Endothelial cell of umbilical vein (primary cell): ENCODE data around the gene OGG1.

Source experiments
- CTCF ChIP-seq, 2 donors: IDR thresholded peaks; 1 replicate in 1 of 2; 2 replicates in 1 of 2; pipeline ENCODE4 v1.5.1; 2011; ENCODE audit warnings: low read length in 2 of 2, mild to moderate bottlenecking in 2 of 2, moderate library complexity in 2 of 2, control low read depth in 1 of 2, inconsistent platforms in 1 of 2, low read depth in 1 of 2; ENCODE audit not compliant: insufficient read depth in 1 of 2; ENCODE audit errors: extremely low read depth in 1 of 2
- EZH2 ChIP-seq: IDR thresholded peaks from 2 replicates; pipeline ENCODE4 v1.6.1; 2012; ENCODE audit warnings: borderline replicate concordance, low read depth, mild to moderate bottlenecking, moderate library complexity, low read length, inconsistent platforms; ENCODE audit not compliant: severe bottlenecking
- FOS ChIP-seq: IDR thresholded peaks from 2 replicates; pipeline ENCODE4 v1.6.1; 2011; ENCODE audit warnings: mild to moderate bottlenecking, low read length, moderate library complexity, borderline replicate concordance; ENCODE audit not compliant: insufficient read depth
- GATA2 ChIP-seq: IDR thresholded peaks from 2 replicates; pipeline ENCODE4 v1.7.0; 2011; ENCODE audit warnings: low read depth, mild to moderate bottlenecking, moderate library complexity, mixed read lengths, low read length; ENCODE audit not compliant: insufficient read length, insufficient read depth
- JUN ChIP-seq: IDR thresholded peaks from 2 replicates; pipeline ENCODE4 v1.6.1; 2011; ENCODE audit warnings: borderline replicate concordance, low read depth; ENCODE audit not compliant: insufficient read length, insufficient read depth
- MAX ChIP-seq: IDR thresholded peaks from 2 replicates; pipeline ENCODE4 v1.6.1; 2011; ENCODE audit not compliant: insufficient read depth, insufficient read length
- MYC ChIP-seq: IDR thresholded peaks from one replicate; pipeline ENCODE4 v1.6.1; 2011; ENCODE audit warnings: mild to moderate bottlenecking, low read depth, low read length
- POLR2A ChIP-seq: IDR thresholded peaks from 2 replicates; pipeline ENCODE4 v1.6.1; 2012; ENCODE audit warnings: low read depth, mild to moderate bottlenecking, control low read depth, low read length
- POLR2AphosphoS5 ChIP-seq: IDR thresholded peaks from 2 replicates; pipeline ENCODE4 v1.6.1; 2012; ENCODE audit warnings: low read depth, mild to moderate bottlenecking, control low read depth, low read length, moderate library complexity; ENCODE audit not compliant: insufficient read depth

GRCh38 chr3:9757427-9757826, 7.7 kb downstream of the OGG1 start:
- TF ChIP-seq CTCF (IDR thresholded peaks at IDR 0.05; ENCODE audit: extremely low read depth in 1 of 2, insufficient read depth in 1 of 2, low read depth in 1 of 2, low read length in 2 of 2) (no peak), EZH2 (no peak), POLR2AphosphoS5 (no peak), POLR2A (no peak), MYC (no peak), JUN (no peak), MAX (no peak), FOS (no peak), GATA2 (no peak)
